ENCODE data around the gene PCDHGA9.

- TF ChIP-seq, protein P1, sequence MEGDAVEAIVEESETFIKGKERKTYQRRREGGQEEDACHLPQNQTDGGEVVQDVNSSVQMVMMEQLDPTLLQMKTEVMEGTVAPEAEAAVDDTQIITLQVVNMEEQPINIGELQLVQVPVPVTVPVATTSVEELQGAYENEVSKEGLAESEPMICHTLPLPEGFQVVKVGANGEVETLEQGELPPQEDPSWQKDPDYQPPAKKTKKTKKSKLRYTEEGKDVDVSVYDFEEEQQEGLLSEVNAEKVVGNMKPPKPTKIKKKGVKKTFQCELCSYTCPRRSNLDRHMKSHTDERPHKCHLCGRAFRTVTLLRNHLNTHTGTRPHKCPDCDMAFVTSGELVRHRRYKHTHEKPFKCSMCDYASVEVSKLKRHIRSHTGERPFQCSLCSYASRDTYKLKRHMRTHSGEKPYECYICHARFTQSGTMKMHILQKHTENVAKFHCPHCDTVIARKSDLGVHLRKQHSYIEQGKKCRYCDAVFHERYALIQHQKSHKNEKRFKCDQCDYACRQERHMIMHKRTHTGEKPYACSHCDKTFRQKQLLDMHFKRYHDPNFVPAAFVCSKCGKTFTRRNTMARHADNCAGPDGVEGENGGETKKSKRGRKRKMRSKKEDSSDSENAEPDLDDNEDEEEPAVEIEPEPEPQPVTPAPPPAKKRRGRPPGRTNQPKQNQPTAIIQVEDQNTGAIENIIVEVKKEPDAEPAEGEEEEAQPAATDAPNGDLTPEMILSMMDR (IDR thresholded peaks at IDR 0.05; ENCODE audit: low read length): peak; percentile 79
- no peak for TF ChIP-seq EZH2phosphoT487 (IDR thresholded peaks at IDR 0.05; ENCODE audit: low read length)
- TF ChIP-seq EZH2 (optimal IDR thresholded peaks at IDR 0.05; ENCODE audit: low read depth, low read length): no peak
Observed at GRCh38 chr5:141430332-141431113, 27.9 kb downstream of the PCDHGA9 start, which contains the start of gene PCDHGA12.
